ENCODE data around the gene HBZ.

HBZ gene

DNA sequence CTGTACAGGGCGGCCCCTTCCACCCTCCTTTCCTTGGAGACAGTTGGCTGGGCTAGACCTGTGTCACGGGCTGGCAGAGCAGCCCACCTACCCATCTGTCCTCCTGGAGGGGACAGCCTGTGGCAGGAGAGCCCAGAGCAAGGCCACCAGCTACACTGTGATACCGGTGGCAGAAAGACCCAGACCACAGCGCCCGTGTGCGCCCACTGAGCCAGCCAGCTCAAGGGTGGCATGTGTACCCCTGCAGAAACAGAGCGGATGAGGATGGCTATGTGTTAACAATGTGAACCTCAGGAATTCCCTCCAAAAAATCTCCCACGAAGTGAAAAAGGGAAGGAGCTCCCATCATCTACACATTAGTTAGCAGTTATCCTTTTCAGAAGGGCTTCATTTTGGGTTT lies 34.9 kb downstream of the HBZ start:
- Histone ChIP-seq H3K9me2 (replicated peaks; ENCODE audit: insufficient read depth, low read length) (no peaks in the 10 kb centered on the region), H3K27ac (ENCODE audit: low read length) (no peak overlapping the region), H3K4me1 (ENCODE audit: low read length) (no peaks in the 10 kb centered on the region), H3K79me2 (ENCODE audit: low read length) (no peaks in the 10 kb centered on the region), H3K4me3 (ENCODE audit: low read length) (no peak overlapping the region), H3K9ac (ENCODE audit: low read length) (no peak overlapping the region), H4K20me1 (ENCODE audit: insufficient read depth, low read length) (no peaks in the 10 kb centered on the region), H3K9me3 (replicated peaks; ENCODE audit: insufficient read depth, low read length) (no peaks in the 10 kb centered on the region), H3K4me2 (ENCODE audit: low read depth, low read length) (no peak overlapping the region), H3F3A (ENCODE audit: insufficient read depth, low read length) (no peaks in the 10 kb centered on the region), H3K36me3 (replicated peaks; ENCODE audit: insufficient read depth, low read length) (no peaks in the 10 kb centered on the region), H2AFZ (ENCODE audit: low read length) (no peak overlapping the region), H3K27me3 (replicated peaks; ENCODE audit: insufficient read depth, low read length) (no peaks in the 10 kb centered on the region)
- no peak for DNase-seq
- TF ChIP-seq, protein P1, sequence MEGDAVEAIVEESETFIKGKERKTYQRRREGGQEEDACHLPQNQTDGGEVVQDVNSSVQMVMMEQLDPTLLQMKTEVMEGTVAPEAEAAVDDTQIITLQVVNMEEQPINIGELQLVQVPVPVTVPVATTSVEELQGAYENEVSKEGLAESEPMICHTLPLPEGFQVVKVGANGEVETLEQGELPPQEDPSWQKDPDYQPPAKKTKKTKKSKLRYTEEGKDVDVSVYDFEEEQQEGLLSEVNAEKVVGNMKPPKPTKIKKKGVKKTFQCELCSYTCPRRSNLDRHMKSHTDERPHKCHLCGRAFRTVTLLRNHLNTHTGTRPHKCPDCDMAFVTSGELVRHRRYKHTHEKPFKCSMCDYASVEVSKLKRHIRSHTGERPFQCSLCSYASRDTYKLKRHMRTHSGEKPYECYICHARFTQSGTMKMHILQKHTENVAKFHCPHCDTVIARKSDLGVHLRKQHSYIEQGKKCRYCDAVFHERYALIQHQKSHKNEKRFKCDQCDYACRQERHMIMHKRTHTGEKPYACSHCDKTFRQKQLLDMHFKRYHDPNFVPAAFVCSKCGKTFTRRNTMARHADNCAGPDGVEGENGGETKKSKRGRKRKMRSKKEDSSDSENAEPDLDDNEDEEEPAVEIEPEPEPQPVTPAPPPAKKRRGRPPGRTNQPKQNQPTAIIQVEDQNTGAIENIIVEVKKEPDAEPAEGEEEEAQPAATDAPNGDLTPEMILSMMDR (IDR thresholded peaks at IDR 0.05; ENCODE audit: low read length), result no peak
- TF ChIP-seq EZH2phosphoT487 (IDR thresholded peaks at IDR 0.05; ENCODE audit: low read length), result no peak
- TF ChIP-seq EZH2 (optimal IDR thresholded peaks at IDR 0.05; ENCODE audit: low read depth, low read length), result no peak

DNA sequence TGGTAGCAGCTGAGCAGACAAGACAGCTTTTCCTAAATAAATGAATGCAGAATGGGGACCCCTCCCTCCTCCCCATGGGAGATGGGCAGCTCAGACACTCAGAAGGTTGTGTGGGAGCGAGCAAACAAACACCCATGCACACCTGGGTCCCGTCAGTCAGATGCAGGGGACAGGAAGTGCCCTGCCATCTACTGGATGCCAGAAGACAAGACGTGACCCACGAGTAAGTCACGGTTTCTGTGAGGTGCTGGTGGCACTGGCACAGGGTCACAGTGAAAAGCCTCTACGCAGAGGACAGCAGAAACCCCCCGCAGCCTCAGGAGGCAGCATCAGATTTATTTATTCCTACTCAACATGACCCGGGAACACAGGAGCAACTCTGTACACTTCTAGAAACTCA lies 36.2 kb downstream of the HBZ start:
- Histone ChIP-seq H3K9me2 (replicated peaks; ENCODE audit: insufficient read depth, low read length) (no peaks in the 10 kb centered on the region), H3K4me1 (ENCODE audit: low read length) (no peaks in the 10 kb centered on the region), H4K20me1 (ENCODE audit: insufficient read depth, low read length) (no peaks in the 10 kb centered on the region), H3K27ac (ENCODE audit: low read length) (no peak overlapping the region), H3F3A (ENCODE audit: insufficient read depth, low read length) (no peaks in the 10 kb centered on the region), H3K27me3 (replicated peaks; ENCODE audit: insufficient read depth, low read length) (no peaks in the 10 kb centered on the region), H3K36me3 (replicated peaks; ENCODE audit: insufficient read depth, low read length) (no peaks in the 10 kb centered on the region), H2AFZ (ENCODE audit: low read length) (no peak overlapping the region), H3K79me2 (ENCODE audit: low read length) (no peaks in the 10 kb centered on the region), H3K9me3 (replicated peaks; ENCODE audit: insufficient read depth, low read length) (no peaks in the 10 kb centered on the region), H3K4me3 (ENCODE audit: low read length) (no peak overlapping the region), H3K9ac (ENCODE audit: low read length) (no peak overlapping the region), H3K4me2 (ENCODE audit: low read depth, low read length) (no peak overlapping the region)
- TF ChIP-seq, protein P1 (IDR thresholded peaks at IDR 0.05; ENCODE audit: low read length), result peak; percentile 25
- TF ChIP-seq EZH2 (optimal IDR thresholded peaks at IDR 0.05; ENCODE audit: low read depth, low read length) (no peak), EZH2phosphoT487 (IDR thresholded peaks at IDR 0.05; ENCODE audit: low read length) (no peak)
- DNase-seq, result no peak

DNA sequence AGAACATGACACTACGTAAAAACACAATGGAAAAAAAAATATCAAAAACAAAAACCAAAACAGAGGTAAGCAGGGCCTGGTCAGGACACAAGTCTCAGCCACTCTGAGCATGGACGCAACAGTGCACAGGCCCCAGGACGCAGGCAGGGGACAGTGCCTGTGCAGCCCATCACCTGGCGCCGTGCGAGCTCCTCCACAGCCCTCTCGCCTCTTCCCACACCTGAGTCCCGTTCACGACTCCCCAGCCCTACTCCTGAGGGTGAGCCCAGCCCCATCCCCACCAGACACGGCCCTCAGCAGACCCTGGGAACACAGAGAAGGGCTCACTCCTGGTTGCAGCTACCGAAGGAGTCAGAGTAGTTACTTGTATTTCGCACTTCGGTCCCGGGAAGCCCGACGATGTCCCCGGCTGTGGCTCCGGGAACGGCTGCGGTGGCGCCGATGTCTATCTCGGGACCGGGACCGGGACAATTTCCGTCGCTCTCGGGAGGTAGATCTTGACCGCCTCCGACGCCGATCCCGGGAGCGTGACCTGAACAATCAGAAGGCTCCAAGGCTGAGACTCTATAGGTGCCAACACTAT lies 37.3 kb downstream of the HBZ start:
- no peak overlapping the region for H3K9ac ChIP-seq (ENCODE audit: low read length)
- no peaks in the 10 kb centered on the region for H3K4me1 ChIP-seq (ENCODE audit: low read length)
- H3K36me3 ChIP-seq (replicated peaks; ENCODE audit: insufficient read depth, low read length), result no peaks in the 10 kb centered on the region
- no peak overlapping the region for H2AFZ ChIP-seq (ENCODE audit: low read length)
- H3K9me3 ChIP-seq (replicated peaks; ENCODE audit: insufficient read depth, low read length), result no peaks in the 10 kb centered on the region
- no peaks in the 10 kb centered on the region for H3F3A ChIP-seq (ENCODE audit: insufficient read depth, low read length)
- no peaks in the 10 kb centered on the region for H3K9me2 ChIP-seq (replicated peaks; ENCODE audit: insufficient read depth, low read length)
- no peak overlapping the region for H3K4me3 ChIP-seq (ENCODE audit: low read length)
- no peak overlapping the region for H3K27ac ChIP-seq (ENCODE audit: low read length)
- TF ChIP-seq, protein P1 (IDR thresholded peaks at IDR 0.05; ENCODE audit: low read length), result no peak
- no peak for TF ChIP-seq EZH2 (optimal IDR thresholded peaks at IDR 0.05; ENCODE audit: low read depth, low read length)
- TF ChIP-seq EZH2phosphoT487 (IDR thresholded peaks at IDR 0.05; ENCODE audit: low read length), result no peak
- no peaks in the 10 kb centered on the region for H4K20me1 ChIP-seq (ENCODE audit: insufficient read depth, low read length)
- H3K27me3 ChIP-seq (replicated peaks; ENCODE audit: insufficient read depth, low read length), result no peaks in the 10 kb centered on the region
- no peak overlapping the region for H3K4me2 ChIP-seq (ENCODE audit: low read depth, low read length)
- H3K79me2 ChIP-seq (ENCODE audit: low read length), result no peaks in the 10 kb centered on the region
- DNase-seq, result no peak
